Measurements from ENCODE around the gene KANK4.

The KANK4 gene

GRCh38 chr1:62301726-62302390 is 17.4 kb downstream of the KANK4 start:
- H3K4me3 ChIP-seq (ENCODE audit: low read depth, low read length): no peak overlapping the region
- TF ChIP-seq CTCF (IDR thresholded peaks at IDR 0.05; ENCODE audit: low read depth, low read length): no peak
- DNase-seq (ENCODE audit: low read depth, low spot score): no peak
- in situ Hi-C loops (cut with HindIII; ENCODE audit: low sequenced_read_pairs): no loop called here

- no peak for TF ChIP-seq CTCF (IDR thresholded peaks at IDR 0.05; ENCODE audit: low read depth, low read length)
- no peak overlapping the region for H3K4me3 ChIP-seq (ENCODE audit: low read depth, low read length)
- DNase-seq (ENCODE audit: low read depth, low spot score): peak; percentile 41
- in situ Hi-C loops (cut with HindIII; ENCODE audit: low sequenced_read_pairs): no loop called here
These were observed 19.6 kb downstream of the KANK4 start for GRCh38 chr1:62299426-62300200.

GRCh38 chr1:62295921-62296491 is 23.2 kb downstream of the KANK4 start:
- H3K4me3 ChIP-seq (ENCODE audit: low read depth, low read length): no peak overlapping the region
- in situ Hi-C loops (cut with HindIII; ENCODE audit: low sequenced_read_pairs): no loop called here
- peak; percentile 89 for DNase-seq (ENCODE audit: low read depth, low spot score)
- TF ChIP-seq CTCF (IDR thresholded peaks at IDR 0.05; ENCODE audit: low read depth, low read length): no peak

GRCh38 chr1:62294261-62294660 is 25.0 kb downstream of the KANK4 start:
- H3K4me3 ChIP-seq (ENCODE audit: low read depth, low read length): no peak overlapping the region
- TF ChIP-seq CTCF (IDR thresholded peaks at IDR 0.05; ENCODE audit: low read depth, low read length): peak; percentile 20
- in situ Hi-C loops (cut with HindIII; ENCODE audit: low sequenced_read_pairs): no loop called here
- DNase-seq (ENCODE audit: low read depth, low spot score): peak; percentile 27

GRCh38 chr1:62288662-62289061 is 30.6 kb downstream of the KANK4 start:
- in situ Hi-C loops (cut with HindIII; ENCODE audit: low sequenced_read_pairs): no loop called here
- no peak for DNase-seq (ENCODE audit: low read depth, low spot score)
- H3K4me3 ChIP-seq (ENCODE audit: low read depth, low read length): no peak overlapping the region
- no peak for TF ChIP-seq CTCF (IDR thresholded peaks at IDR 0.05; ENCODE audit: low read depth, low read length)

- no peak for TF ChIP-seq CTCF (IDR thresholded peaks at IDR 0.05; ENCODE audit: low read depth, low read length)
- no peak overlapping the region for H3K4me3 ChIP-seq (ENCODE audit: low read depth, low read length)
- in situ Hi-C loops (cut with HindIII; ENCODE audit: low sequenced_read_pairs): no loop called here
- DNase-seq (ENCODE audit: low read depth, low spot score): no peak
These were observed 31.0 kb downstream of the KANK4 start for GRCh38 chr1:62288224-62288623.
